HCT116 (cell line): ENCODE measurements around the gene INKA2.

Experiments used
- CTCF ChIP-seq, 3 experiments: fragments of 200-600 bp in 1 of 3; sonication (generic) in 1 of 3; IDR thresholded peaks in 2 of 3; conservative IDR thresholded peaks in 1 of 3; 2 replicates each; pipeline ENCODE4 v1.5.1; 2012 to 2017; ENCODE audit warnings: low read depth in 2 of 3, low read length in 2 of 3, antibody characterized with exemption in 1 of 3, borderline replicate concordance in 1 of 3, control low read depth in 1 of 3, mild to moderate bottlenecking in 1 of 3, mixed read lengths in 1 of 3, mixed run types in 1 of 3, moderate library complexity in 1 of 3; ENCODE audit not compliant: insufficient read depth in 1 of 3
- EGR1 ChIP-seq: IDR thresholded peaks from 2 replicates; pipeline ENCODE4 v1.6.1; 2012; ENCODE audit warnings: low read depth
- JUND ChIP-seq: IDR thresholded peaks from 2 replicates; pipeline ENCODE4 v1.6.1; 2012
- MAX ChIP-seq: IDR thresholded peaks from 2 replicates; pipeline ENCODE4 v1.6.1; 2012
- POLR2A ChIP-seq: IDR thresholded peaks from 2 replicates; pipeline ENCODE4 v1.7.0; 2011; ENCODE audit warnings: borderline replicate concordance; ENCODE audit not compliant: insufficient read depth, insufficient read length; ENCODE audit errors: extremely low read depth
- RAD21 ChIP-seq: IDR thresholded peaks from 2 replicates; pipeline ENCODE4 v1.6.1; 2012; ENCODE audit warnings: low read depth, mild to moderate bottlenecking
- SP1 ChIP-seq: IDR thresholded peaks from 2 replicates; pipeline ENCODE4 v1.6.1; 2012; ENCODE audit warnings: low read depth
- SRF ChIP-seq: IDR thresholded peaks from 2 replicates; pipeline ENCODE4 v1.6.1; 2012; ENCODE audit warnings: low read depth
- ZNF274 ChIP-seq: fragments of 200-500 bp; sonication (Bioruptor generic); IDR thresholded peaks from 2 replicates; pipeline ENCODE4 v1.6.1; 2014; ENCODE audit warnings: mild to moderate bottlenecking, low read depth, low read length, inconsistent platforms

DNA sequence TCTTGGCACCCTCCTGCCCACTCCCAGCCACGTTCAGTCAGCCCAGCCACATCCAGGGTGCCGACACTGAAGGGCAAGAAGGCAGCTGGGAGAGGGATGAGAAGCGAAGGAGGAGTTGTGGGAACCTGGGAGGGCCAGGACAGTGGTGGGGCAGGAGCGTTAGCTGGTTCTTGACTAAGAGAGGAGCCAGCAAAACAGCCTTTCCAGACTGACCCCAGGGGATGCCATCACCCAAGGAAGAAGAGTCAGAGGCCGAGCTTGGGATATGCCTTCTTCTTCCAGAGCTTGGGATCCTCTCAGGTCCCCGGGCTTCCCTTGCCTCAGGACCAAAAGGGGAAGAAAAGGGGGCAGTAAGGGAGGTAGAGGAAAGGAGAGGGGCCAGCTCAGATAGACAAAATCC, 7.2 kb downstream of the INKA2 start:
- no peak for TF ChIP-seq CTCF (IDR thresholded peaks at IDR 0.05 in 2 of 3, conservative IDR thresholded peaks at IDR 0.05 in 1 of 3; ENCODE audit: borderline replicate concordance in 1 of 3, insufficient read depth in 1 of 3, low read depth in 2 of 3, low read length in 2 of 3)
- no peak for TF ChIP-seq POLR2A
- TF ChIP-seq ZNF274: no peak
- TF ChIP-seq RAD21: no peak
- TF ChIP-seq SRF: no peak
- no peak for TF ChIP-seq SP1
- TF ChIP-seq EGR1: no peak
- TF ChIP-seq JUND: no peak
- no peak for TF ChIP-seq MAX
